Upper lobe of right lung (tissue), 1 donor: ENCODE results near the gene GDPD5. TPM values are rescaled to one million over a fixed set of nuclear protein-coding genes. Genes with fewer than 3 reads are reported as not detected.

Experiments used
- ATAC-seq: fragments of 200-7000 bp; cut with Tn5 transposase; one replicate; pipeline ENCODE4 v1.9.1; 2020; ENCODE audit warnings: mild to moderate bottlenecking, moderate library complexity
- DNase-seq: peaks from one replicate; pipeline ENCODE4 v3.0.0-alpha.2; 2020
- H3K27ac ChIP-seq: fragments of 200-600 bp; one replicate; pipeline ENCODE4 v1.8.0; 2022
- H3K27me3 ChIP-seq: fragments of 200-600 bp; one replicate; pipeline ENCODE4 v1.8.0; 2022; ENCODE audit warnings: mild to moderate bottlenecking
- H3K36me3 ChIP-seq: fragments of 200-600 bp; one replicate; pipeline ENCODE4 v1.8.0; 2022
- H3K4me1 ChIP-seq: fragments of 200-600 bp; one replicate; pipeline ENCODE4 v1.8.0; 2022
- H3K4me3 ChIP-seq: fragments of 200-600 bp; one replicate; pipeline ENCODE4 v1.8.0; 2022; ENCODE audit warnings: mild to moderate bottlenecking
- H3K9me3 ChIP-seq: fragments of 200-600 bp; one replicate; pipeline ENCODE4 v1.8.0; 2022
- intact Hi-C: fragments of 100-400 bp; cut with DNase I; formaldehyde crosslinking; loops from one replicate; pipeline ENCODE4 v1.11.0; 2022
- total RNA-seq: library from RNA; stranded (reverse); fragmentation: NEBNext Ultra II Directional; extraction: Animal tissue kit (Norgen Biotek cat#: 25700); gene quantifications from one replicate; pipeline ENCODE4 v1.2.1, GENCODE V29; 2021
- TF ChIP-seq, protein P1 (sequence below): fragments of 200-600 bp; IDR thresholded peaks from one replicate; pipeline ENCODE4 v1.8.0; 2022; ENCODE audit warnings: antibody characterized with exemption
- donor health status: DM: no; HTN: yes; CAD: no; lungs with severe emphysema.

The GDPD5 gene
- total RNA-seq, 1 donor from 2014 or later: 19.3 TPM

DNA sequence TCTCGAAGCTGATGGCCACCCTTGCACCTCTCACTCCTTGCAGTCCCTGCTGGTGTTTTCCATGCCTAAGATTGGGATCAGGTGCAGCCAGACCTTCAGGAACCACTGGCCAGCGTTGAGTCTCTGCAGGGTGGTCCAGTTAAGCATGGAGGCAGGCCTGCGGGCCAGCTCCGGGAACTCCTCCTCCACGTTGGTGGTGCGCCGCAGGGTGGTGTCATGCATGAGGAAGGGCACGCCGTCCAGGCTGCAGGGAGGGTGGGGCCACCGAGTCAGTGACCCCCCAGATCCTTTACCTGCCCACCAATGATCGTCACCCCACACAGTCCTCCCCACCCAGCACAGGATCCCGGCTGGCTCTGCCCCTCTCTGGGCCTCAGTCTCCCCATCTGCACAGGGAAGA lies 82.7 kb downstream of the GDPD5 start:
- no peaks in the 10 kb centered on the region for H3K27me3 ChIP-seq
- TF ChIP-seq, protein P1, sequence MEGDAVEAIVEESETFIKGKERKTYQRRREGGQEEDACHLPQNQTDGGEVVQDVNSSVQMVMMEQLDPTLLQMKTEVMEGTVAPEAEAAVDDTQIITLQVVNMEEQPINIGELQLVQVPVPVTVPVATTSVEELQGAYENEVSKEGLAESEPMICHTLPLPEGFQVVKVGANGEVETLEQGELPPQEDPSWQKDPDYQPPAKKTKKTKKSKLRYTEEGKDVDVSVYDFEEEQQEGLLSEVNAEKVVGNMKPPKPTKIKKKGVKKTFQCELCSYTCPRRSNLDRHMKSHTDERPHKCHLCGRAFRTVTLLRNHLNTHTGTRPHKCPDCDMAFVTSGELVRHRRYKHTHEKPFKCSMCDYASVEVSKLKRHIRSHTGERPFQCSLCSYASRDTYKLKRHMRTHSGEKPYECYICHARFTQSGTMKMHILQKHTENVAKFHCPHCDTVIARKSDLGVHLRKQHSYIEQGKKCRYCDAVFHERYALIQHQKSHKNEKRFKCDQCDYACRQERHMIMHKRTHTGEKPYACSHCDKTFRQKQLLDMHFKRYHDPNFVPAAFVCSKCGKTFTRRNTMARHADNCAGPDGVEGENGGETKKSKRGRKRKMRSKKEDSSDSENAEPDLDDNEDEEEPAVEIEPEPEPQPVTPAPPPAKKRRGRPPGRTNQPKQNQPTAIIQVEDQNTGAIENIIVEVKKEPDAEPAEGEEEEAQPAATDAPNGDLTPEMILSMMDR: no peak
- no peak overlapping the region for H3K4me3 ChIP-seq
- no peaks in the 10 kb centered on the region for H3K36me3 ChIP-seq
- H3K4me1 ChIP-seq: no peaks in the 10 kb centered on the region
- DNase-seq (no peak), ATAC-seq (no peak)
- intact Hi-C loops: no loop called here
- H3K9me3 ChIP-seq: no peaks in the 10 kb centered on the region
- H3K27ac ChIP-seq: no peak overlapping the region

DNA sequence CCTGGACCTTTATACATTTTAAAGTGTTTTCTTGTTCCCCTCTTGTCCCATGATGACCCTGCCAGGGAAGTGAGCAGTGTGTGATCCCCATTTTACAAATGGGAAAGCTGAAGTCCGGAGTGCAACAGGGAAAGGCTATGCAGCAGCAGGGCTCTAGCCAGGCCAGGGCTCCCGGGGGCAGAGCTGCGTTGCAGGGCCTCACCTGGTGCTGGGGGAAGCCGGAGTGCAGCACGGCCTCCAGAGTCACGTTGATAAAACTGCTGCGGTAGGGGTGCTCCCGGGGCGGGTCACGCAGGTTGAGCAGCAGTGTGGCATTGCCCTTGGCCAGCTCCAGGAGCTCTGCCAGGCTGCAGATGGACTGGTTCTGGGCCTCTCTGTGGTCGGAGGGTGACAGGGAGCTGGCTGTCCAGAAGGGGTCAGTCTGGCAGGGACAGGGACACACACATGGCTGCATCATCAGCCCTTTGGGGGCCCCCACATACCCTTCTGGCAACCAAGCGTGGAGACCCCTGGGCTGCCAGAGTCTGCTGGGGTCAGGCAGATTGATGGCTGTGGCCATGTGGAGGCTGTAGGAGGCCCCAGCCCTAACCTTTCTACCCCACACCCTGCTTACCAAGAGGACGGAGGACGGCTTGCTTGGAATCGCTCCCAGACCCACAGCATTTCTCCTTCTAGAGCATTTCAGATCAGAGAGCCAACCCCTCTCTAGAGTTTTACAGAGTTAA lies 83.4 kb downstream of the GDPD5 start:
- Histone ChIP-seq H3K27me3 (no peaks in the 10 kb centered on the region), H3K9me3 (no peaks in the 10 kb centered on the region), H3K27ac (no peak overlapping the region), H3K4me3 (no peak overlapping the region), H3K4me1 (no peaks in the 10 kb centered on the region), H3K36me3 (no peaks in the 10 kb centered on the region)
- intact Hi-C loops: no loop called here
- no peak for DNase-seq
- no peak for ATAC-seq
- TF ChIP-seq, protein P1: no peak

DNA sequence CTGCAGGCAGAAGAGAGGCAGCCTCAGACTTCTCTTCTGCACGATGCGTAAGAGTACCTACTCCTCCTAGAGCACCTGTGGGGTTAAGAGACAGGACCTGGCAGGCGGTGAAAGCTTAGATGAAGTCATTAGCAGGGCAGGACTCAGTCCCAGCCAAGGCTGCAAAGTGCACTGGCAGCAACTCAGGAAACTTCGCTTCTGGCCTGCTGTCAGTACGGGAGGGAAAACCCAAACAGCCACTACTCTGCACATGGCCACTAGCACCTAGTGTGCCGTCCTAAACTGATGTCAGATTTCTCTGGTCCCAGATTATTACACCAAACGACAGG lies 84.0 kb downstream of the GDPD5 start:
- ATAC-seq: peak; percentile 50
- H3K9me3 ChIP-seq: no peaks in the 10 kb centered on the region
- H3K4me1 ChIP-seq: no peaks in the 10 kb centered on the region
- no peak overlapping the region for H3K4me3 ChIP-seq
- H3K27ac ChIP-seq: no peak overlapping the region
- no peaks in the 10 kb centered on the region for H3K27me3 ChIP-seq
- intact Hi-C loops: no loop called here
- TF ChIP-seq, protein P1: no peak
- DNase-seq: no peak
- H3K36me3 ChIP-seq: no peaks in the 10 kb centered on the region

DNA sequence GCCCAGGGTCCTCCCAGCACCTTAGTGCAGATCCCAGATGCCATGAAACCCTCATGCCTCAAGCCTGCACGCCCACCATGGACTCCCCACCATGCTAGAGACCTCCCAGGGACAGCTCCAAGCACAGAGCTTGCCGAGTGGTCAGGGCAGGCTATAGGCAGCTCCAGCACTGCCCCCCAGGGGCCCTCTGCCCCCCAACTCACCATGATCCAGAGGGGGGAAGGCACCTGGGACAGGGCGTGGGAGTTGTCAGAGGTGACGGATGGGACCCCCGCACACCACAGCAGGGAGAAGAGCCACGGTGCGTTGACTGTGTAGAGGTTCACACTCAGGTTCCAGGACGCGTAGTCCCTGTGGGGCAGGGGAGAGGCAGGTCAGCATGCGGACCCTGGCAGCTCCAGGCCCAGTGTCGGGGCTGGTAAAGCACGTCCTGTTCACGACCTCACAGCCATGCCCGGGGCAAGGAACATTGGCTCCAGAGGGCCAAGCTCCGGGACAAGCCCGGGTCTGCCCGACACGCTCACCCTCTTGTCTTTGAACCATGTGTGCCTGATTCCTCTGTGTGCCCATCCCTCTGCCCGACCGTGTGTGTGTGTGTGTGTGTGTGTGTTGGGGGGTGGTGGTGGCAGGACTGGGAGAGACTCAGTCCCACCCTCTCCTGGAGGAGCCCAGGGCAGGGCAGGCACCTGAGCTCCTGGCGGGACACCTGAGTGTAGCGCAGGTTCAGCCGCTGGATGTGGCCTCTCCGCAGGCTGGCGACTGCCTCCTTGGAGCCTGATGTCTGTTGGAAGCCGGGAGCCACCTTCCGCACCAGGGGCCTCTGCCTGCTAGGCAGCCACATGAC lies 84.6 kb downstream of the GDPD5 start:
- ATAC-seq: no peak
- TF ChIP-seq, protein P1: no peak
- no peaks in the 10 kb centered on the region for H3K4me1 ChIP-seq
- no peaks in the 10 kb centered on the region for H3K9me3 ChIP-seq
- no peaks in the 10 kb centered on the region for H3K36me3 ChIP-seq
- no peak overlapping the region for H3K4me3 ChIP-seq
- H3K27me3 ChIP-seq: no peaks in the 10 kb centered on the region
- intact Hi-C loops: no loop called here
- H3K27ac ChIP-seq: no peak overlapping the region
- no peak for DNase-seq

DNA sequence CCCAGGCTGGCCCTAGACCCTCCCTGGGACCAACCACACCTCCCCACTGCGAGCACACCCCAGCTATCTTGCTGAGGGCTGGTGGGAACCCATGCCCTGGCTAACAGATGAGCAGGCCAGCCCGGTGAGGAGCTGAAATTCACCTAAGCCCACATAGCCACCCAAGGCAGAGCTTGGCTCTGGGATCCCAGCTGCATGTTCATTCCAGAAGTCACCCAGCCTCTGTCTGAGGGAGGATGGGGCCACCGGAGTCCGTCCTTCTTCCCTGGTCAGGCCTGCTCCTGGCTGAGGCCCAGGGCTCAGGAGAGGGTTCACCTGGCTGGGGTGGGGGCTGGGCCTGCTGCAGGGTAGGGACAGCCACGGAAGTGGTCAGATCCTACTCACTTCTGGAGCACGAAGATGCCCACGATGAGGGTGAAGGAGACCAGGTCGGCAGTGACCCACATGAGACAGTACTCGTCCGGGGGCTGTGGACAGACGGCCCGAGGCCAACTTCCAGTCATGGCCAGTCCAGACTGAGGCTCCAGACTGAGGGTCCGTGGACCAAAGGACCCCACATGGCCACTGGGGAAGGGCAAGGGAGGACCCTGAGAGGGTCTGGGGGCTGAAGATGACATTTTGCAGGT lies 86.1 kb downstream of the GDPD5 start:
- H3K27me3 ChIP-seq: no peaks in the 10 kb centered on the region
- no peaks in the 10 kb centered on the region for H3K4me1 ChIP-seq
- DNase-seq (no peak), ATAC-seq (no peak)
- H3K4me3 ChIP-seq: no peak overlapping the region
- TF ChIP-seq, protein P1: no peak
- H3K9me3 ChIP-seq: no peaks in the 10 kb centered on the region
- H3K36me3 ChIP-seq: no peaks in the 10 kb centered on the region
- H3K27ac ChIP-seq: no peak overlapping the region
- intact Hi-C loops: no loop called here
